BE2C (cell line): ENCODE measurements around the gene IGFBP2.
A peak's percentile ranks its signal among the peaks of the same experiment; 100 is the strongest.

ENCODE experiments used
- DNase-seq: peaks from one replicate; pipeline ENCODE4 v3.0.0-alpha.2; 2020
- H3K27me3 ChIP-seq: fragments of 250-450 bp; sonication (Bioruptor Pico); 2 replicates; pipeline ENCODE4 v1.5.1; 2020; ENCODE audit warnings: mild to moderate bottlenecking
- H3K36me3 ChIP-seq: fragments of 250-450 bp; sonication (Bioruptor Pico); 2 replicates; pipeline ENCODE4 v1.5.1; 2020; ENCODE audit warnings: mild to moderate bottlenecking
- H3K4me1 ChIP-seq: fragments of 250-450 bp; sonication (Bioruptor Pico); 2 replicates; pipeline ENCODE4 v1.5.1; 2020
- H3K4me3 ChIP-seq: 2 replicates; pipeline ENCODE4 v1.5.1; 2011; ENCODE audit warnings: low read depth, low read length
- H3K9me3 ChIP-seq: fragments of 250-450 bp; sonication (Bioruptor Pico); 2 replicates; pipeline ENCODE4 v1.5.1; 2020
- CTCF ChIP-seq: IDR thresholded peaks from 2 replicates; pipeline ENCODE4 v1.5.1; 2012; ENCODE audit warnings: mild to moderate bottlenecking, low read depth, low read length

IGFBP2 gene

GRCh38 chr2:216607277-216607560, 26.0 kb upstream of the IGFBP2 start:
- TF ChIP-seq CTCF: no peak
- no peaks in the 10 kb centered on the region for H3K27me3 ChIP-seq
- no peaks in the 10 kb centered on the region for H3K9me3 ChIP-seq
- no peak for DNase-seq
- H3K4me3 ChIP-seq: no peak overlapping the region
- no peaks in the 10 kb centered on the region for H3K36me3 ChIP-seq
- H3K4me1 ChIP-seq: no peaks in the 10 kb centered on the region

GRCh38 chr2:216608525-216608924, 24.7 kb upstream of the IGFBP2 start:
- Histone ChIP-seq H3K4me3 (no peak overlapping the region), H3K9me3 (no peaks in the 10 kb centered on the region), H3K36me3 (no peaks in the 10 kb centered on the region), H3K4me1 (no peaks in the 10 kb centered on the region), H3K27me3 (no peaks in the 10 kb centered on the region)
- DNase-seq: no peak
- TF ChIP-seq CTCF: no peak

- Histone ChIP-seq H3K27me3 (no peaks in the 10 kb centered on the region), H3K9me3 (no peaks in the 10 kb centered on the region), H3K36me3 (no peaks in the 10 kb centered on the region), H3K4me1 (peaks cover 15% of the 10 kb centered on the region), H3K4me3 (no peak overlapping the region)
- DNase-seq: no peak
- TF ChIP-seq CTCF: no peak
Observed at GRCh38 chr2:216615298-216616082, 17.7 kb upstream of the IGFBP2 start.

GRCh38 chr2:216616083-216616678, 17.0 kb upstream of the IGFBP2 start:
- H3K4me1 ChIP-seq: peaks cover 22% of the 10 kb centered on the region
- DNase-seq: no peak
- H3K36me3 ChIP-seq: no peaks in the 10 kb centered on the region
- H3K4me3 ChIP-seq: no peak overlapping the region
- no peaks in the 10 kb centered on the region for H3K27me3 ChIP-seq
- no peak for TF ChIP-seq CTCF
- no peaks in the 10 kb centered on the region for H3K9me3 ChIP-seq

DNA sequence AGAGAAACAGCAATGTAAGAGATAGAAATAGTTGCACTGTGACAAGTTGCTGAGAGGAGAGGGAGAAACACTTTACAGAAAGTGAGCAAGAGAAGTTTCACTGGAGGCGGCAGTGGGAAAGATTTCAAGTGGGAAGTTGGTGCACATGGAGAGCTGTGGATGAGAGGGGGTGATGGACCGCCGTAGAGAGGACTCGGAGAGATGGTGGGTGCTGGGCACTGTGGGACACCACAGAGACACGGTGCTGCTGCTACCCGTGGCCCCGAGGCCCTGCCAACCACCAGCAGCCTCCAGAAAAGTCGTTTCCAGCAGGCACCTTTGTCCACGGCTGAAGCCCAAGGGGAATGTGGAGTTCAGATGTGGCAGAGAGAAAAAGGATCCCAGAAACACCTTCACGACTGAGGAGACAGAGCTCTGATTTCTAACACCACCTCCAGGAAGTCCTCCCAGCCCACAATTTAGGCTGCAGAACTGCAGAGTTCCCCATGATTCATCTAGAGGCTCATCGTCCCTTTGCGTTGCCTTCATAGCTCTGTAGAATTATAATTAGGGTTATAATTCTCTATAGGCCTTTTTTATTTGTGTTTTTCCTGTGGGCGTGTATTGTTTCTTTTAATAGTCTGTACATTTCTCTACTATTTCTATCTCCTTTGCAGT, 15.9 kb upstream of the IGFBP2 start:
- Histone ChIP-seq H3K9me3 (no peaks in the 10 kb centered on the region), H3K27me3 (no peaks in the 10 kb centered on the region), H3K36me3 (no peaks in the 10 kb centered on the region), H3K4me1 (peaks cover 26% of the 10 kb centered on the region), H3K4me3 (no peak overlapping the region)
- no peak for TF ChIP-seq CTCF
- no peak for DNase-seq

- DNase-seq: peak; percentile 22
- Histone ChIP-seq H3K27me3 (no peaks in the 10 kb centered on the region), H3K4me3 (peak overlapping the region; percentile 14), H3K4me1 (peaks cover 26% of the 10 kb centered on the region), H3K36me3 (no peaks in the 10 kb centered on the region), H3K9me3 (no peaks in the 10 kb centered on the region)
- TF ChIP-seq CTCF: no peak
Observed at GRCh38 chr2:216618785-216619184, 14.4 kb upstream of the IGFBP2 start.
